H9 (cell line): ENCODE data around the gene KRTAP9-1. TPM values are rescaled to one million over a fixed set of nuclear protein-coding genes. Genes with fewer than 3 reads are reported as not detected.

Experiments used
- DNase-seq: peaks from one replicate; pipeline ENCODE4 v3.0.0-alpha.2; 2017
- H2AFZ ChIP-seq: one replicate; pipeline ENCODE4 v1.6.1; 2013; ENCODE audit warnings: mild to moderate bottlenecking, low read length, control low read depth, moderate library complexity
- H2AK5ac ChIP-seq: 2 replicates; pipeline ENCODE4 v1.6.1; 2013; ENCODE audit warnings: low read length, control low read depth, mixed read lengths; ENCODE audit not compliant: insufficient read length
- H2BK120ac ChIP-seq: one replicate; pipeline ENCODE4 v1.6.1; 2013; ENCODE audit warnings: low read depth, mild to moderate bottlenecking, low read length, control low read depth, inconsistent platforms; ENCODE audit not compliant: poor library complexity, severe bottlenecking
- H2BK12ac ChIP-seq: 2 replicates; pipeline ENCODE4 v1.6.1; 2013; ENCODE audit warnings: low read length, control low read depth, mixed read lengths, low read depth; ENCODE audit not compliant: insufficient read length
- H2BK15ac ChIP-seq: 2 replicates; pipeline ENCODE4 v1.6.1; 2013; ENCODE audit warnings: low read depth, low read length, control low read depth
- H2BK20ac ChIP-seq: one replicate; pipeline ENCODE4 v1.6.1; 2013; ENCODE audit warnings: low read depth, mild to moderate bottlenecking, low read length, control low read depth, inconsistent platforms; ENCODE audit not compliant: poor library complexity, severe bottlenecking
- H2BK5ac ChIP-seq: 2 replicates; pipeline ENCODE4 v1.6.1; 2013; ENCODE audit warnings: low read length, control low read depth, mixed read lengths; ENCODE audit not compliant: insufficient read length
- H3K14ac ChIP-seq: 2 replicates; pipeline ENCODE4 v1.6.1; 2013; ENCODE audit warnings: low read length, control low read depth; ENCODE audit not compliant: insufficient read depth
- H3K18ac ChIP-seq: 2 replicates; pipeline ENCODE4 v1.6.1; 2013; ENCODE audit warnings: low read depth, mild to moderate bottlenecking, mixed read lengths, low read length, control low read depth; ENCODE audit not compliant: insufficient read length
- H3K23ac ChIP-seq: 2 replicates; pipeline ENCODE4 v1.6.1; 2013; ENCODE audit warnings: low read length, control low read depth, mixed read lengths, low read depth; ENCODE audit not compliant: insufficient read length
- H3K23me2 ChIP-seq: 2 replicates; pipeline ENCODE4 v1.6.1; 2013; ENCODE audit warnings: low read depth, mild to moderate bottlenecking, mixed read lengths, low read length, control low read depth; ENCODE audit not compliant: insufficient read length, poor library complexity, severe bottlenecking
- H3K27ac ChIP-seq: 2 replicates; pipeline ENCODE4 v1.5.1; 2013; ENCODE audit warnings: low read length, control low read depth, mixed read lengths, low read depth; ENCODE audit not compliant: insufficient read length
- H3K27me3 ChIP-seq: 2 replicates; pipeline ENCODE4 v1.6.1; 2013; ENCODE audit warnings: low read length, control low read depth, inconsistent platforms; ENCODE audit not compliant: insufficient read depth
- H3K4ac ChIP-seq: 2 replicates; pipeline ENCODE4 v1.6.1; 2013; ENCODE audit warnings: low read depth, mild to moderate bottlenecking, control low read depth, inconsistent platforms, low read length, moderate library complexity
- H3K4me1 ChIP-seq: 2 replicates; pipeline ENCODE4 v1.6.1; 2013; ENCODE audit warnings: low read length, control low read depth, inconsistent platforms; ENCODE audit not compliant: insufficient read depth
- H3K4me2 ChIP-seq: 2 replicates; pipeline ENCODE4 v1.6.1; 2013; ENCODE audit warnings: low read length, control low read depth, mixed read lengths; ENCODE audit not compliant: insufficient read length, insufficient read depth
- H3K56ac ChIP-seq: 2 replicates; pipeline ENCODE4 v1.6.1; 2013; ENCODE audit warnings: low read depth, mild to moderate bottlenecking, mixed read lengths, low read length, control low read depth; ENCODE audit not compliant: insufficient read length
- H3K79me1 ChIP-seq: 2 replicates; pipeline ENCODE4 v1.6.1; 2013; ENCODE audit warnings: low read depth, mild to moderate bottlenecking, moderate library complexity, low read length, control low read depth, inconsistent platforms; ENCODE audit not compliant: insufficient read depth, poor library complexity, severe bottlenecking
- H3K79me2 ChIP-seq: 2 replicates; pipeline ENCODE4 v1.6.1; 2013; ENCODE audit warnings: low read length, control low read depth, inconsistent platforms; ENCODE audit not compliant: insufficient read depth
- H3K9ac ChIP-seq: 2 replicates; pipeline ENCODE4 v1.6.1; 2013; ENCODE audit warnings: low read length, control low read depth, mixed read lengths; ENCODE audit not compliant: insufficient read length; ENCODE audit errors: extremely low read depth
- H3K9me3 ChIP-seq: one replicate; pipeline ENCODE4 v1.6.1; 2013; ENCODE audit warnings: low read depth, low read length, inconsistent platforms; ENCODE audit not compliant: control insufficient read depth
- H3T11ph ChIP-seq: one replicate; pipeline ENCODE4 v1.6.1; 2013; ENCODE audit warnings: mild to moderate bottlenecking, low read length, control low read depth, inconsistent platforms
- H4K20me1 ChIP-seq: one replicate; pipeline ENCODE4 v1.6.1; 2013; ENCODE audit not compliant: control insufficient read depth, insufficient read length, insufficient read depth
- H4K5ac ChIP-seq: 2 replicates; pipeline ENCODE4 v1.6.1; 2013; ENCODE audit warnings: low read depth, mild to moderate bottlenecking, mixed read lengths, low read length, control low read depth; ENCODE audit not compliant: insufficient read length
- H4K8ac ChIP-seq: replicated peaks from 2 replicates; pipeline ENCODE4 v1.6.1; 2013; ENCODE audit warnings: low read length, control low read depth, mixed read lengths, low read depth; ENCODE audit not compliant: insufficient read length
- H4K91ac ChIP-seq: 2 replicates; pipeline ENCODE4 v1.6.1; 2013; ENCODE audit warnings: low read depth, mild to moderate bottlenecking, moderate library complexity, mixed read lengths, low read length, control low read depth; ENCODE audit not compliant: insufficient read length
- H3K27ac Mint-ChIP-seq, 3 experiments: 2 replicates in 2 of 3; 3 replicates in 1 of 3; pipeline ENCODE4 v1.8.0; 2020 to 2021; ENCODE audit warnings: mixed read lengths in 3 of 3, mild to moderate bottlenecking in 1 of 3, moderate library complexity in 1 of 3
- H3K27me3 Mint-ChIP-seq: 2 replicates; pipeline ENCODE4 v1.8.0; 2021; ENCODE audit warnings: low read depth, mild to moderate bottlenecking, moderate library complexity, mixed read lengths
- H3K36me3 Mint-ChIP-seq, 3 experiments: 2 replicates in 2 of 3; 3 replicates in 1 of 3; pipeline ENCODE4 v1.8.0; 2020 to 2021; ENCODE audit warnings: low read depth in 3 of 3, mixed read lengths in 3 of 3; ENCODE audit not compliant: insufficient read depth in 1 of 3
- H3K4me1 Mint-ChIP-seq, 2 experiments: 2 replicates each; pipeline ENCODE4 v1.8.0; 2020; ENCODE audit warnings: mixed read lengths in 2 of 2
- H3K4me3 Mint-ChIP-seq, 2 experiments: 2 replicates in 1 of 2; 3 replicates in 1 of 2; pipeline ENCODE4 v1.8.0; 2020 to 2021; ENCODE audit warnings: mild to moderate bottlenecking in 2 of 2, mixed read lengths in 2 of 2, moderate library complexity in 1 of 2
- H3K9me3 Mint-ChIP-seq, 2 experiments: 2 replicates in 1 of 2; 3 replicates in 1 of 2; pipeline ENCODE4 v1.8.0; 2020; ENCODE audit warnings: mild to moderate bottlenecking in 2 of 2, mixed read lengths in 2 of 2, moderate library complexity in 1 of 2
- WGBS: extraction: QIAGEN DNeasy Blood & Tissue Kit; methylation state at CpG from one replicate; pipeline ENCODE4 v1.1.7; 2013; ENCODE audit warnings: missing lambda C conversion rate, low lambda C conversion rate, mixed read lengths; ENCODE audit not compliant: insufficient read length; ENCODE audit errors: extremely low coverage; 5-methylcytosine and 5-hydroxymethylcytosine counted together
- total RNA-seq: library from RNA; stranded (reverse); gene quantifications from 2 replicates; pipeline ENCODE4 v1.2.1, GENCODE V29; 2021
- TF ChIP-seq, protein P1 (sequence below): fragments of 200-600 bp; sonication (generic); conservative IDR thresholded peaks from 3 replicates; pipeline ENCODE4 v1.8.0; 2021; ENCODE audit warnings: antibody characterized with exemption, mild to moderate bottlenecking

Gene KRTAP9-1
- total RNA-seq, 1 experiment from 2014 or later, result not detected

DNA sequence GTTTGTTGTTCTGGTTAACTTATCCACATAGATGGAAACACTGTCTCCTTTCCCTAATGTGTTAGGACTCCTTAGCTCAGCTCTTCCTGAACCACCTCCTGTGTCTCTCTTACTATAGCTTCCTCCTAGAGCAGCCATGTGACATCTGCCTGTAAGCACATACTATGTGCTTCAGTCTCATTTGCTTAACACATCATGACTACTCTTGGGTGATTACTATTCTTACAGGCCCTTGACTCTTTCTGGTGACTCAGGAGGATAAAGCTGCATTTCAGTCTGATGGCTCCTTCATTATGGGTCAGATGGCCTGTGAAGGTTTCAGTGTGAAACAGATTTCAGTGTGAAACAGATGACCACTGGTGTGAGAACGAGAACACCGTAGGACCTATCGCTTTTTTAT, 11.3 kb upstream of the KRTAP9-1 start:
- Histone ChIP-seq H3K9ac (no peak overlapping the region), H2BK5ac (no peak overlapping the region), H3K56ac (no peak overlapping the region), H3K14ac (no peak overlapping the region), H3K27me3 (no peaks in the 10 kb centered on the region), H2BK15ac (no peak overlapping the region), H3K9me3 (no peaks in the 10 kb centered on the region), H3K79me2 (no peaks in the 10 kb centered on the region), H3K4me1 (no peaks in the 10 kb centered on the region), H4K5ac (no peak overlapping the region), H3T11ph (no peak overlapping the region), H2BK12ac (no peak overlapping the region), H3K23ac (no peak overlapping the region), H3K79me1 (no peaks in the 10 kb centered on the region), H3K27ac (no peak overlapping the region), H3K18ac (no peak overlapping the region), H2BK120ac (no peak overlapping the region), H3K4ac (no peak overlapping the region), H4K20me1 (no peaks in the 10 kb centered on the region), H2AK5ac (no peak overlapping the region), H3K23me2 (no peaks in the 10 kb centered on the region), H2BK20ac (no peak overlapping the region), H4K91ac (no peak overlapping the region), H4K8ac (no peak overlapping the region), H3K4me2 (no peak overlapping the region), H2AFZ (no peak overlapping the region)
- TF ChIP-seq, protein P1, sequence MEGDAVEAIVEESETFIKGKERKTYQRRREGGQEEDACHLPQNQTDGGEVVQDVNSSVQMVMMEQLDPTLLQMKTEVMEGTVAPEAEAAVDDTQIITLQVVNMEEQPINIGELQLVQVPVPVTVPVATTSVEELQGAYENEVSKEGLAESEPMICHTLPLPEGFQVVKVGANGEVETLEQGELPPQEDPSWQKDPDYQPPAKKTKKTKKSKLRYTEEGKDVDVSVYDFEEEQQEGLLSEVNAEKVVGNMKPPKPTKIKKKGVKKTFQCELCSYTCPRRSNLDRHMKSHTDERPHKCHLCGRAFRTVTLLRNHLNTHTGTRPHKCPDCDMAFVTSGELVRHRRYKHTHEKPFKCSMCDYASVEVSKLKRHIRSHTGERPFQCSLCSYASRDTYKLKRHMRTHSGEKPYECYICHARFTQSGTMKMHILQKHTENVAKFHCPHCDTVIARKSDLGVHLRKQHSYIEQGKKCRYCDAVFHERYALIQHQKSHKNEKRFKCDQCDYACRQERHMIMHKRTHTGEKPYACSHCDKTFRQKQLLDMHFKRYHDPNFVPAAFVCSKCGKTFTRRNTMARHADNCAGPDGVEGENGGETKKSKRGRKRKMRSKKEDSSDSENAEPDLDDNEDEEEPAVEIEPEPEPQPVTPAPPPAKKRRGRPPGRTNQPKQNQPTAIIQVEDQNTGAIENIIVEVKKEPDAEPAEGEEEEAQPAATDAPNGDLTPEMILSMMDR, result no peak
- no CpG with 5 or more reads among the region's 3 CpGs for WGBS
- no peak overlapping the region for H3K4me3 Mint-ChIP-seq
- no peak for DNase-seq
- H3K4me1 Mint-ChIP-seq, result 0 out of 4 replicates have a peak, but pooled peaks cover 0 to 3% of the 10 kb centered on the region in 2 experiments
- H3K9me3 Mint-ChIP-seq, result no peaks in the 10 kb centered on the region; a peak in 2 of 5 replicates
- no peaks in the 10 kb centered on the region; the same call in 1 of the 2 replicates for H3K27me3 Mint-ChIP-seq
- no peaks in the 10 kb centered on the region for H3K36me3 Mint-ChIP-seq
- H3K27ac Mint-ChIP-seq, result no peak overlapping the region
